Urinary bladder (tissue), 4 donors: ENCODE measurements around the gene COX4I1. TPM values are rescaled to one million over a fixed set of nuclear protein-coding genes. Genes with fewer than 3 reads are reported as not detected.

Experiments
- DNase-seq: peaks from one replicate; pipeline ENCODE4 v3.0.0-alpha.2; 2015; ENCODE audit errors: extremely low spot score
- H3K27ac ChIP-seq: one replicate; pipeline ENCODE4 v1.5.1; 2013; ENCODE audit warnings: low read depth, mild to moderate bottlenecking, moderate library complexity
- H3K36me3 ChIP-seq: one replicate; pipeline ENCODE4 v1.6.1; 2013; ENCODE audit warnings: mild to moderate bottlenecking, moderate library complexity; ENCODE audit not compliant: insufficient read depth
- H3K4me1 ChIP-seq: one replicate; pipeline ENCODE4 v1.6.1; 2013; ENCODE audit warnings: mild to moderate bottlenecking, moderate library complexity; ENCODE audit not compliant: insufficient read depth
- H3K4me3 ChIP-seq: one replicate; pipeline ENCODE4 v1.5.1; 2013; ENCODE audit warnings: low read depth, low read length
- WGBS: extraction: QIAGEN DNeasy Blood & Tissue Kit; methylation state at CpG from one replicate; pipeline ENCODE4 v1.1.7; 2013; 5-methylcytosine and 5-hydroxymethylcytosine counted together
- polyA plus RNA-seq: library from polyadenylated mRNA; stranded (reverse); fragments of 200-250 nt; gene quantifications from one replicate; pipeline ENCODE4 v1.2.3, GENCODE V29; 2013
- total RNA-seq: library from RNA; depleted of rRNA; stranded (reverse); fragments of >200 nt; gene quantifications from one replicate; pipeline ENCODE4 v1.2.3, GENCODE V29; 2014
- donor health status: healthy with polysubstance abuse.
- donor health status: healthy.

COX4I1 gene
- total and polyA plus RNA-seq, 2 donors: 200 to 764 TPM

DNA sequence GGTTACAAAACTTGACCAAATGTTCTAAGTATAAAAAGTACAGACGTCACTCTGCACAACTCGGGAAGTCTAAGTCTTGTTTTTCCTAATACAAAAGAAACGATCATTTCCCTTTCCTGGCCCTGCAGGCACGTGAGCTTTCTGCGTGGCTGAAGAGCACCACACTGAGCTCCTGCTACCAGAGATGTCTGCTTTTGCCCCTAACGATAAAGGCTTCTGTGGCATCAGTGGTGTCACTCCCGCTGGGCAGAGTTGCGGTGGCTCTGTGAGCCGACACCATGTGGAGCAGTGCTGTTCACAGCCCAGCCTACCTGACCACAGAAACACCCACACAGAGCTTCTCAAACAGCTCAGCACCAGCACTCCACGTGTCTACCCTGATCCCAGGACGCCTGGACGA is 20.6 kb upstream of the COX4I1 start:
- Histone ChIP-seq H3K36me3 (no peaks in the 10 kb centered on the region), H3K27ac (no peak overlapping the region), H3K4me3 (no peak overlapping the region), H3K4me1 (no peaks in the 10 kb centered on the region)
- DNase-seq: no peak
- 76% methylated on average over 12 of the region's 12 CpGs for WGBS

DNA sequence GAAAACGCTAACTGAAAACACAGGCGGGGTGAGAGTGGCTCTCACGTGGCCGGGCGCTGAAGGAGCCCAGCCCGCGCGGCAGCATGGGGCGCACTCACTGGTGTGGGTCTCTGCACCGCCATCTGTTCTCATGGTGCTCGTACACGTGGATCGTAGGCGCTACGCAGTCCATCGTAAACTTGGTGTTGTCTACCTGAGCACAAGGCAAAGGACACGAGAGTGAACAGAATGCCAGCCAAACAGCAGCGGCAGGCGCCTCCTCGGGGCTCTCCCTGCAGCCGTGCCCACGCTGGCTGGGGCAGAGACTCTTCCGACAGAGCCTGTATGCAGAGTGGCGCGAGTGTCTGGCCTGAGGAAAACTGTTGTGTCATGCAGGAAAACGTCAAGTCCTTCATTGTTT is 19.2 kb upstream of the COX4I1 start:
- Histone ChIP-seq H3K4me1 (no peaks in the 10 kb centered on the region), H3K36me3 (no peaks in the 10 kb centered on the region), H3K4me3 (no peak overlapping the region), H3K27ac (no peak overlapping the region)
- DNase-seq: no peak
- WGBS: 92% methylated on average over 26 of the region's 26 CpGs

DNA sequence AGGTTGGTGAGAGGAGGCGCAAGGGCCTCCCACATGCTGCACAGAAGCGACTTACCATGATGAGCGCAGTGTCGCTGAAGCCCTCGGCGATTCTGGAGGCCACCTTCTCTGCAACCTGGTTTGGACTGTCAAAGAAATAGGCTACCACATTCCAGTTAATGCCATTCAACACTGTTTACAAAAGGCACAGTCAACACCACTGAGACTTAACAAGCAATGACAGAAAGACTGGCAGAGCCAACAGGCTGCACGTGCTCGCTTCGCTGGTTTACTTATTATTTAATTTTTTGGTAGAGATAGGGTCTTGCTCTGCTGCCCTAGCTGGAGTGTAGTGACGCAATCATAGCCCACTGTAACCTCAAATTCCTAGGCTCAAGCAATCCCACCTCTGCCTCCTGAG is 18.3 kb upstream of the COX4I1 start:
- no peaks in the 10 kb centered on the region for H3K4me1 ChIP-seq
- no peaks in the 10 kb centered on the region for H3K36me3 ChIP-seq
- no peak for DNase-seq
- no peak overlapping the region for H3K27ac ChIP-seq
- no peak overlapping the region for H3K4me3 ChIP-seq
- 91% methylated on average over 10 of the region's 10 CpGs for WGBS

DNA sequence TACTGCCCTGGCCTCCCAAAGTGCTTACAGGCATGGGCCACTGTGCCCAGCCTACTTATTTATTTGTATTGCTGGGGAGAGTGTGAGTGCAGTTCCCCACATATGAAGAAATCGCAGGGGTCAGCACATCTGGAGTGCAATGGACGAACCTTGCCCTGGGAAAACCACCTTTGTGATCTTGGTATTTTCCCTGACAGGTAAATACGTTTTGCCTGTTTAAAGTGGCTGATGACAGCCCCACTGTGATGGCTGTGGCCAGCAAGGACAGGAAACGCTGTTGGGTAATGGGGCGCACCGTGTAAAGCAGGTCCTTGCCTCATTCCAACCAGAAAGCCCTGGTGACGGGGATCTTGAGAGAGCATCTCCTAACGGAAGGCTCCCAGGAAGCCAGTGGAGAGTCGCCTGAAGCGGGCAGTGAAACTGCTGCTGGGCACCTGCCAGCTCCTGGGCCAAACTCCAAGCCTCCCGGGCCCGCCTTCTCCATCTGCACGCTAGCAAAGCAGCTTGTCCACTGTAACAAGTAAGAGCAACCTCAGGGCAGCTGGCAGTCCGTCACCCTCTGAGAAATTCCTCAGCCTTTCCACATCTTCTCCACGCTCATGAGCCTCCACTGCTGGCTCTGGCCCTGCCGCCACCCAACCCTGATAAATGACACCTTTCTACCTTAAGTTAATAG is 17.7 kb upstream of the COX4I1 start:
- H3K4me1 ChIP-seq: no peaks in the 10 kb centered on the region
- WGBS: 66% methylated on average over 16 of the region's 16 CpGs
- no peak for DNase-seq
- H3K36me3 ChIP-seq: no peaks in the 10 kb centered on the region
- H3K27ac ChIP-seq: no peak overlapping the region
- no peak overlapping the region for H3K4me3 ChIP-seq

DNA sequence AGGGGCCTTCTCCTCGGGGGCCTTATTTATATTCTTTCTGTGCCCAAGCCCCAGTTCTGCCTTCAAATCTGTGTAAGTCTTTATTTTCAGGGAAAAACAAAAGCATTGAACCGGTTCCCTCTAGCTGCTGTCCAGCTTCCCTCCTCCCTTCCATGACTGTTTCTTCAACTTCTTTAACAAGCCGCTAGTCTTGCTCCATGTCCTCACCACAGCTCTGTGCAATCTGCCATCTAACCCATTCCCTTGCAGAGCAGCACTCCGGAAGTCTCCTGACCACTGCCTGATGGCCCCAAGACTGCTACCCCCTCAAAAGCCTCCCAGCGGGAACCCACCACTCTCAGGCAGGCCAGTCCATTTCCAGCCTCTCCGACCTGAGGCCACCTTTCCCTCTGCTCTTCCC is 17.0 kb upstream of the COX4I1 start:
- no peak for DNase-seq
- 77% methylated on average over 6 of the region's 6 CpGs for WGBS
- no peaks in the 10 kb centered on the region for H3K4me1 ChIP-seq
- H3K36me3 ChIP-seq: no peaks in the 10 kb centered on the region
- H3K27ac ChIP-seq: no peak overlapping the region
- no peak overlapping the region for H3K4me3 ChIP-seq

DNA sequence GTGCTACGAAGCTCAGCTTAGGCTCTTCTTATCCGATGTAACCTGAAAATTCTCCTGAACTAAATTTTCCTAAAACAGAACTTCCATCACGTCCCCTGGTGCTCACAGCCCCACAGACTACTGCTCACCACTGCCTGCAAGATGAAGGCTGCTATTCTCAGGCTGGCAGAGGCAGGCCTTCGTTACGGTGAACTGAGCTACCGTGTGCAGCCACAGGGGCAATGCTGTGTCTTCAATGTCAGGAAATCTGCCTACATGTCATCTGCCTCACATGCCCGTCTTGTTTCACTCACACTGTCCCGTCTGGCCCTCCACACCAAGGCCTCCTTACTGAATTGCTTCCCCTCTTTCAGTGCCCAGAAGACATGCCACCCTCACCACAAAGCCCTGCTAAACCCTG is 16.1 kb upstream of the COX4I1 start:
- no peak for DNase-seq
- no peaks in the 10 kb centered on the region for H3K4me1 ChIP-seq
- H3K27ac ChIP-seq: no peak overlapping the region
- no peak overlapping the region for H3K4me3 ChIP-seq
- 90% methylated on average over 8 of the region's 8 CpGs for WGBS
- H3K36me3 ChIP-seq: no peaks in the 10 kb centered on the region

DNA sequence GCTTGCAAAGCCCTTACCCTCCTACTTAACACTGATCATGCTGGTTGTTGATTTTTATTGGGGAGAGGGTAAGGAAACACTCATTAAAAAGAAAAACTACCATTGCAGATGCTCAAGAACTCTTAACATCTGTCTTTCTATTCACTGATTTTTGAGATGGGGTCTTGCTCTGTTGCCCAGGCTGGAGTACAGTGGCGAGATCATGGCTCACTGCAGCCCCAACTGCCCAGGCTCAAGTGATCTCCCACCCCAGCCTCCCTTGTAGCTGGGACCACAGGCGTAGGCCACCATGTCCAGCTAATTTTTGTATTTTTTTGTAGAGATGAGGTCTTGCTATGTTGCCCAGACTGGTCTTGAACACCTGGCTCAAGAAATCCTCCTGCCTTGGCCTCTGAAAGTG is 14.7 kb upstream of the COX4I1 start:
- Histone ChIP-seq H3K4me3 (no peak overlapping the region), H3K36me3 (no peaks in the 10 kb centered on the region), H3K4me1 (no peaks in the 10 kb centered on the region), H3K27ac (no peak overlapping the region)
- DNase-seq: no peak
- 96% methylated on average over 2 of the region's 2 CpGs for WGBS

DNA sequence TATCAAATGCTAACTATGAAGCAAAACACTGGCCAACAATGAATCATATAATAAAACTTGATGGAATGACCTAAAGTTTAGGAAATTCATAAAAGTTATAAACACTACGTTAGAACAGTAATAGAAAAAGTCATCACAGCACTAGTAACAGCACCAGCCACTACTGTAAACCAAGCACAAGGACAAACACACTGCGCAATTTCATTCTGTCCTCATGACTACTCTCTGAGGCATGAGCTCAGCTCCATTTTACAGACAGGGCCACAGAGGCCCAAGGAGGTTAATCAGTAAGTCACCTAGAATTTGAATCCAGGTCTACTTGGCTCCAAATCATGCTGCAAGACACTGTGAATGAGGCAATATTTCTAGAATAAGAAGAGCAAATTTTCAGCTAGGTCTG is 13.6 kb upstream of the COX4I1 start:
- Histone ChIP-seq H3K36me3 (no peaks in the 10 kb centered on the region), H3K4me1 (no peaks in the 10 kb centered on the region), H3K4me3 (no peak overlapping the region), H3K27ac (no peak overlapping the region)
- no peak for DNase-seq
- 81% methylated on average over 2 of the region's 2 CpGs for WGBS

DNA sequence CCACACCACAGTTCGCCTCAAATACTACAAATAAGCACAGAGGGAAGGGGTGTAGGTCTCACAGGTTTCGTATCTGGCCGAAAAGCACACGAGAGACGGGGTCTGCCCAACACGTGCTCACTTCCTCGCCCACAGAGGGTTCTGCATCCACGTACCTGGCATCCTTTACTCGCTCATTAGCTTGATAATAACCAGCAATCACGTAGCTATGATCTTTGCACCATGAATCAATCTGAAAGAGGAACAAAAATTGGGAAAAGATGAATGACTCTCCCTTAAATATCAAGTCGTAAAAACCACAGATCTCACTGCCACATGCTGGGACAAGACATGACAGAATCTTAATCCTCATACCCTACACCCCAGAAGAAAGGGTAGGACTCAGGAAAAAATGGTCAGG is 10.7 kb upstream of the COX4I1 start:
- Histone ChIP-seq H3K4me1 (no peaks in the 10 kb centered on the region), H3K4me3 (no peak overlapping the region), H3K27ac (no peak overlapping the region), H3K36me3 (peaks cover 3% of the 10 kb centered on the region)
- WGBS: 93% methylated on average over 11 of the region's 11 CpGs
- no peak for DNase-seq

DNA sequence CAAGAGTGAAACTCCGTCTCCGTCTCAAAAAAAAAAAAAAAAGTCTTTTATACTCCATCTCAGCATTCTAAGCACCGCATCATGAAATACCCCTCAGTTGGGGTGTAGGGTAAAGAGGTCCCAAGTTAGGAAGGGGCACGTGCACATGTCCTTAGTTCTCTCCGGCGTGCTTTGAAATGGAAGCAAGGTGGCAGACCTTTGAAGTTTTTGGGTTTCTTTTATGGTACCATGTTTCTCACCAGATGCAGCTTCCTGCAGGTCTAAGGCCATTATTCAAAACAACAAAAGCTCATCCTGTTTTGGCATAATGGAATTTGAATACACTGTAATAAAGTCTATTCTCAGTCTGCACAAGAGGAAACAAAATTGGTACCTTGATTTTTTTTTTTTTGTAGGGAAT is 9.7 kb upstream of the COX4I1 start:
- Histone ChIP-seq H3K36me3 (peaks cover 3% of the 10 kb centered on the region), H3K4me1 (no peaks in the 10 kb centered on the region), H3K4me3 (no peak overlapping the region), H3K27ac (no peak overlapping the region)
- 91% methylated on average over 6 of the region's 6 CpGs for WGBS
- DNase-seq: no peak

DNA sequence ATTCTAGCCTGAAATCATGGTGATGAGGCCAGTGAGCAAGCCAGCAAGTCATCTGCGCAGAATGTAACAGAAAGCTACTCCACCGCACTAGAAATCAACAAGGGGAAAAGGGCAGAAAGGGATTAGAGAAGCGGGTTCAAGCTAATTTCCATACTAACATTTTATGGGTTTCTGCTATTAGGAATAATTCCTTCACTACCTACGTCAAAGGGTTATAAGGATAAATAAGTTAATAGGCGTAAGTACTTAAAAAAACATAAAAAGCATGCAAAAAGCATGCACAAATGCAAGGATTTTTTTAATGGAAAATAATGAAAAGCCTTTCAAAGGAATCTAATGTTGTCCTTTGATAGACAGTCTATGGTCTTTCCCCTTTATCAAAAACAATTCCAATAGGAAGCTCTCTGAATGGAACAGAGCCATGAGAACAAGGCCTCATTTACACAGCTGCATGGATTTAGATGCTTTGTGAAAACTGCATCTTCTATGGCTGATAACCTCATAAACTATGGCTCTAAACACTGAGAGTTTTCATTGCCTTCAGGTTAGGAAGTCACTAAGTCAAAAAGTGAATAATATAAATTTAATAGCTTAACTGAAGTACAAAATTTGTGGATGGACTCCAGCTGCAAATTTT is 5.7 kb upstream of the COX4I1 start:
- WGBS: 94% methylated on average over 5 of the region's 5 CpGs
- no peak overlapping the region for H3K4me3 ChIP-seq
- DNase-seq: no peak
- H3K36me3 ChIP-seq: peaks cover 3% of the 10 kb centered on the region
- H3K4me1 ChIP-seq: no peaks in the 10 kb centered on the region
- no peak overlapping the region for H3K27ac ChIP-seq

DNA sequence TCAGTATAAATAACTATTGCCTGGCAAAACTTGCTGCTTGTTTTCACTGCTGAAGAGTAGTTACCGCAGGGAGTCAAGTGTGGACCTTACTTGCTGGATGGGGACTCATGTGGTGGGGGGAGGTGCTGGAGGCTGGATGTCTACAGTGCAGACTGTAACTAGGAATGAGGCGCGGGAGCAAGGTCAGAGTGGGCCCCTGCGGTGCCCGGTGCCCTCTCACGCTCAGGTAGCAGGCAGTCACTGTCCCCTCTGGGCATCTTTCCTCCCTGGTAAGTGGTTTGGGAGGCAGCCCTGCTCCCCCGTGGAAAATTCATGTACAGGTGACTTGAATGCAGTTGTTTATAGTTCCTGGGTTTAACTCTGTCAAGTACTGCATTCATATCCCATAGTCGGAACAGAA is 4.8 kb upstream of the COX4I1 start:
- H3K27ac ChIP-seq: no peak overlapping the region
- no peak overlapping the region for H3K4me3 ChIP-seq
- H3K36me3 ChIP-seq: peaks cover 3% of the 10 kb centered on the region
- WGBS: 85% methylated on average over 8 of the region's 8 CpGs
- no peak for DNase-seq
- H3K4me1 ChIP-seq: no peaks in the 10 kb centered on the region

DNA sequence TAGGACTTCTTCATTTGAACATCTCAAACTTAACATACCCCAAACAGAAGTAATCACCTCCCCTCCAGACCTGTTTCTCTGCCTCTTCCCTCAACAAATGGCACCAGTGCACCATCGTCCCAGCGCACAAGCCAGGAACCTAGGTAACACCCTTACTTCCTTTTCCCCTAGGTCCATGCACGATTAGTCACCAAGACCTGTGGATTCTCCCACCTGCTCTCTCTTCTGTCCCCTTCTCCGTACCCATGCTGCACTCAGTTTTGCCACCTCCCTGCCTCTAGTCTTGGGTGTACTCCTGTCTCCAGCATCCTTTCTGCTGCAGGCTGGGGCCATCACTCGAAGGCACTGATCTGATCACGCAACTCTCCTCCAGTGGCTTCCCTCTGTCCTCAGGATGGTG is 3.3 kb upstream of the COX4I1 start:
- Histone ChIP-seq H3K27ac (no peak overlapping the region), H3K4me1 (no peaks in the 10 kb centered on the region), H3K4me3 (no peak overlapping the region), H3K36me3 (peaks cover 3% of the 10 kb centered on the region)
- DNase-seq: no peak
- 88% methylated on average over 6 of the region's 6 CpGs for WGBS

DNA sequence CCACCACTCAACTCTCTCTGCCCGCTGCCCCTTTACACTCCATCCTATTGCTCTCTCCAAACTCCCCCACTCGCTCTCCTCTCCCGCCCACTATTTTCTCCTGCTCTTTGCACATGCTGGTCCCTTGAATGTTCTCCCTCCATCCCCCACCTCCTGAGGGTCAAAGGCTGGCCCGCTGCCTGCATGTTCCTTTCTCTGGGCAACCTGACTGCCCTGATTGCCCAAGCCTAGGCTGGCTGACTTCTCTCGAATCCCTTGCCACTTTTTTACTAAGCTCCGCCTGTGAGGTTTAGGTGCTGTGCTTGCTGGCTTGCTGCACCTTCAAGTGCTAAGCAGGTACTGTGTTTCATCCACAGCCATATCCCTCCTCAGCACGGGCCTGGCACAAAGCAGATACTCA is 2.9 kb upstream of the COX4I1 start:
- H3K27ac ChIP-seq: no peak overlapping the region
- DNase-seq: no peak
- H3K4me1 ChIP-seq: no peaks in the 10 kb centered on the region
- 94% methylated on average over 7 of the region's 7 CpGs for WGBS
- H3K36me3 ChIP-seq: peaks cover 3% of the 10 kb centered on the region
- no peak overlapping the region for H3K4me3 ChIP-seq
